GM10248 (cell line): ENCODE results near the gene HGS.

Experiments
- CTCF ChIA-PET: fragments of 300-600 bp; sonication (Branson Sonifier 250); formaldehyde crosslinking; extraction: SDS; loops from one replicate; lab custom pipeline; 2021; ENCODE audit warnings: antibody characterized with exemption; lab: Yijun Ruan, JAX
- POLR2A ChIA-PET: fragments of 350-650 bp; sonication (Branson Sonifier 250); formaldehyde crosslinking; extraction: SDS; loops from one replicate; lab custom pipeline; 2020; ENCODE audit warnings: antibody characterized with exemption; lab: Yijun Ruan, JAX
- DNase-seq: peaks from one replicate; pipeline ENCODE4 v3.0.0; 2012; ENCODE audit errors: extremely low spot score
- CTCF ChIP-seq: IDR thresholded peaks from 2 replicates; pipeline ENCODE4 v1.5.1; 2012; ENCODE audit warnings: mild to moderate bottlenecking, low read depth; ENCODE audit errors: extremely low read depth, missing control alignments, control extremely low read depth

Gene HGS

DNA sequence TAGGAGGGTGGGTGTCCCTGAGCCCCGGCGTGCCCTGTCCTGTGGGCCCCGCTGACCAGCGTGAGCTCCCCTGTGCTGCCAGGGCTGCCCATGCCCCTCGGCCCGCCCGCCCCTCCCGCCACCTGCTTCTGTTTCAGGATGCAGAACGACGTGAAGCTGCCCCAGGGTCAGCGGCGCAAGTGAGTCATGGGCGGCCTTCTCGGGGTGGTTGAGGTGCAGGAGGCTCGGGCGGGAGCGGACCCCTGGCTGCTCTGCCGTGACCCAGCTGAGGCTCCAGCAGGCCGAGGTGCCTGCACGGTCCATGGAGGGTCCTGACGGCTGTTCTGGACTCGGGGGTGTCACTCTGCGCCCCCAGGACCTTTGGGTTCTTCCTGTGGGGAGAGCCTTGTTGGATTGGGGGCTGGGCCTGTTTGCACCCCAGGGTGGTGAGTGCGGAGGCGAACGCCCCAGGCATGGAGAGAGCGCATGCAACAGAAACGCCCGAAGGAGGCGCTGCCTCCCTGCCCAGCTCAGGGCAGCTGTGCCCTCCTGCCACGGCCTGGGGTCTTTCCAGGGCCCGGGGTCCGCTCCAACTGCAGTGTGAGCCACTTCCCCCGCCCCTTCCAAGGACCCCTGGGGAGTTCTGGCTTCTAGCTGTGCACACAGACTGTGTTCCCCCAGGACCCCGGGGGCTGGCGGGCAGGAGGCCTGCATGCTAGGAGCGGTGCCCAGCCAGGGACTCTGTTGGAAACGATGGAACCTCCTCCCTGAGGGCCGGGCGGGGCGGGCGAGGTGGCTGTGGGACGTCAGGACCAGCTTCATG, 32.3 kb downstream of the HGS start:
- ChIA-PET CTCF (interaction anchor here (1.4 kb wide), 1 partner anchor 19 kb away, joined by 4 read pairs; no protein-coding TSS in a partner anchor), POLR2A (interaction anchor here (0.6 kb wide), 1 partner anchor 31 kb away, joined by 5 read pairs; no protein-coding TSS in a partner anchor)
- DNase-seq: no peak
- TF ChIP-seq CTCF: no peak

DNA sequence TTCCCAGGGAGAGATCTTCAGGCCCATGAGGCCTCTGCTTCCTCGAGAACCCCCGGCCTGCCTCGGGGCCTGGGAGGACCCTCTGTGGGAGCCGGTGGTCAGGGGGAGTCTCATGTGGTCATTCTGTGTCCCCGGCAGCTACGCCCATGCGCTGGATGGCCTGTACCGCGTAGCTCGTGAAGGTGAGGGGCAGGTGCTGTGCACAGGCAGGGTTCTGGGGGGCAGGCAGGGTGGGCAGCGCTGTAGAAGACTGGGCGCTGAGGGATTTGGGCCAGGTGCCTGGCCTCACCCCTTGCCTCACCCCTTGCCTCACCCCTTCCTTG, 32.8 kb downstream of the HGS start:
- POLR2A ChIA-PET: interaction anchor here (0.6 kb wide), 1 partner anchor 19 kb away, joined by 6 read pairs; no protein-coding TSS in a partner anchor
- no peak for TF ChIP-seq CTCF
- DNase-seq: no peak
- CTCF ChIA-PET: no interaction called here

DNA sequence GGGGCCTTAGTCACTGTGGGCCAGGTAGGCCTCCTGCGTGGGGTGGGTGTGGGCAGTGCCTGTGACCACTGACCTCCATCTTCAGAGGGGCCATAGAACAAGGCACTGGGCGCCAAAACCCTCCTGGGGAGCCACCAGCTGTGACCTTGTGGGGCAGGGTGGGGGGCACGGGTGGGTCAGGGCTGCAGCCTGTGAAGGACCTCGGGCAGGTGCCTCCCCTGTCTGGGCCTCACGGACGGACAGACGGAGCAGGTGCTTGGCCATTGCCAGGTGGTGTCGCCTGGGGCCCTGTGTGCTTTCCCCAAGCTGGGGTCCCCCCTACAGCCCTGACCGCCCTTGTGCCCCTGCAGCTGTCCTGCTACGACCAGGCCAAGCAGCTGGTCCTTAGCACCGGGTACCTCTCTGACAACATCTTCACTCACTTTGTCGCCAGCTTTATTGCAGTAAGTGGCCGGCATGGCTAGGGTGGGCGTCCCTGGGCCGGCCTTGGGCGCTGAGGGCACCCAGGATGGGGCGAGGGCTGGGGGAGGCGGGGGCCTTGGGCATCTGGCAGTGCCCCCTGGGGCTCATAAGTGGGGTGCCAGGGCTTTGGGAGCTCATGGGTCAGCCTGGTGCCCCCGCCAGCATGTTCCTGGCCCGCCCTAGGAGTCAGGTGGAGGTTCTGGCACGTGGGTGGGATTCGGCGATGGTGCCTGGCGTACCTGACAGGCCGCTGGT, 33.4 kb downstream of the HGS start:
- POLR2A ChIA-PET: interaction anchor here (0.6 kb wide), 1 partner anchor 18 kb away, joined by 6 read pairs; no protein-coding TSS in a partner anchor
- CTCF ChIA-PET: no interaction called here

GRCh38 chr17:81717766-81718089, 33.9 kb downstream of the HGS start:
- POLR2A ChIA-PET: no interaction called here
- CTCF ChIA-PET: no interaction called here
- DNase-seq: no peak
- TF ChIP-seq CTCF: no peak

More for the DNA sequence above, 33.4 kb downstream of the HGS start:
- no peak for DNase-seq
- no peak for TF ChIP-seq CTCF

DNA sequence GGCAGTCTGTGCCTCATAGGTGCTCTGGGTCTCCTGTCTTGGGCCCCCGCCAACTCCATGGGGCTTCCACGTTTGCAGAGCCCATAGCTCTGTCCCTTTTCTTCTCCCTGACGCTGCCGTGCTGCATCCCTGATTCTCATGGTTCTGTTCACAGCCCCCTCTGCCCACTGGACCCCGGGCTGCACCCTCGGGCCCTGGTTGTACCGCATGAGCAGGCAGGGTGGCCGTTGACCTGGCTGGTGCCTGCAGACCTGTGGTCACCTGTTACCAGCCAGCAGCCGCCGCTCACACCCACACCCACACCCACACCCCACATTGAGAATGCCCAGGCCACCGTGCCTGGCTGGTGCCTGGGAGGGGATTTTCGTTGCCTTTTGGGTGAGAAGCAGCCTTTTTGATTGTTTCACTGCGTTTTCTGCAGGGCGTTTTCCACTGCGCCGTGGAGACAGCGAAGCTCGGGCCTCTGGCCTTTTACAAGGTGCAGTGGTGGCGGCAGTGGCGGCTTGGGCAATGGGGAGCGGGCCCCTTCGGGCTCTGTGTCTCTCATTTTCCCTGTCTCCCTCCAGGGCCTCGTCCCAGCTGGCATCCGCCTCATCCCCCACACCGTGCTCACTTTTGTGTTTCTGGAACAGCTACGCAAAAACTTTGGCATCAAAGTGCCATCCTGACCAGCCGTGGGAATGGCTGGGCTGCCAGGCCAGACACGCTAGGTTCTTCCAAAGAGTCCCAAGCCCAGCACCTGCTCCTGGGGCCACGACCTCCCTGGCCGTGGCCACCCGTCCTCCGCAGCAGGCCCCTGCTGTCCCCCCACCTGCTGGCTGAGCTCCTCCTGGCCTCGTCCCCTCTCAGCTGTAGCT, 35.8 kb downstream of the HGS start:
- POLR2A ChIA-PET: no interaction called here
- DNase-seq: no peak
- no peak for TF ChIP-seq CTCF
- CTCF ChIA-PET: interaction anchor here (0.7 to 1.2 kb wide), 2 partner anchors 83 to 88 kb away, joined by 3 read pairs; no protein-coding TSS in a partner anchor
